Eye (tissue), 1 donor: ENCODE results near the gene EGFL8.

ENCODE experiments used
- DNase-seq: peaks from one replicate; pipeline ENCODE4 v3.0.0-alpha.2; 2015

EGFL8 gene

DNA sequence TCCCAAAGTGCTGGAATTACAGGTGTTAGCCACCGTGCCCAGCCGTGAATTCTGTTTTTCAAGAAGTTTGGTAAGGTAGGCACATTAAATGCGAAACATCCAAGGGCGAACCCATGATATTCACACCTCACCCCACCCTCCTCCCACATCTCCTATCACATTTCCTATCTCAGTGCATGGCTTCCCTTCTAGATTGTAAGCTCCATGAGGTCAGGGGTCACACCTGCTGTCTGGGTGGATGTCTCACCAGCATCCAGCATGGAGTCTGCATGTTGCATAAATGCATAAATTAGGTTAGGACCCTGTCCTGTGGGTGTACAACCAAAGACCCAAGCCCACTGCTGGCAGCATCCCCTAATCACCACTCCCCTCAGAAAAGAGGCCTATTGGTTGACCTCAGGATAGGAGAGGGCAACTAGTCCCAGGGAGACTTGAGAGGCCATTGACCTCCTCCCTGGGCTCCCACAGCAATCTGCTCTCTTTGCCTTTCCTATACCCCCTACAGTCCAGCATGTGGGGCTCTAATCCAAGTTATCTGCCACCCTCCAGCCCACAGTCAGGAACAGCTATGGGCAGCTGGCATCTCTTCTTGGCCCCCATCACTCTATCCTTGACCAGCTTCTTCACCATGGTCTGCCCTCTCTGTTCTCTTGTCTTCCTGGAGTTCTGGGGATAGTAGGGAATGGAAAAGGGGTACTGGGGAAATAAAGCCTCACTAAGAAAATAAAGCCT lies 16.8 kb upstream of the EGFL8 start:
- no peak for DNase-seq

DNA sequence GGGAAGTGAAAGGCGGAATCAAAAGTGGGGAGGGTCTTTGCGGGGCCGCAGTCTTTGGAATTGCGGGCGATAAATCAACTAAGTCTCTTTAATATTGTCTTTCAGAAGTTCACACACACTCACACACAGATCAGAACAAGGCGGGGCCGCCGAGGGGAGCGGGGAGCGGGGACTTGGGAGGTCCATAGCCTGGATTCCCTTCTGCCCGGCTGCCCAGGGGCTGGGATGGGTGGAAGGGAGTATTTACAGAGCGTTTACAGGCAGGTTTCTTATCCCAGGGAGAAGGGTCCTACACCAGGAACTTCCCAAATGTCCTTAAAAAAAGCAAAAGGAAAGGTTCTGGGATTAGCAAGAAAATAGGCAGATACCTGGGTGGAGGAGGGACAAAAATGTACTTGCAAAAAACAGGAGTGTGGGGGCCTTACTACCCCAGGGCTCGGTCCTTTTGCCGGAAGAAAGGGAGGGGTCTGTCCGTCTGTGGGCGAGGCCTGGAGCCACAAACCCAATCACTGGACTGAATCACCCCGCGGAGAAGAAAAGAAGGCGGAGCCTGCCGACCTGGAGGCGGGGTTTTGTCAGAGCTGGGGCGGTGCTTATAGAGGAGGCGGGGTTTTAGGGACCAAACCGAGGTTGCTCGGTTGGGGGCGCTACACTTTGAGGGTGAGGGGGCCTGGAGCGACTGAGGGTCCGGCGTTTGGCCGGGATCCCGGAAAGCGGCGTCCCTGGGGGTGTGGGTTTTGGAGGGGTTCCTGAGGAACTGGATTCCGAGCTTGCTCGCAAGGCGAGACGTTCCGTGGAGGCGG lies 15.9 kb upstream of the EGFL8 start:
- peak; percentile 91 for DNase-seq

DNA sequence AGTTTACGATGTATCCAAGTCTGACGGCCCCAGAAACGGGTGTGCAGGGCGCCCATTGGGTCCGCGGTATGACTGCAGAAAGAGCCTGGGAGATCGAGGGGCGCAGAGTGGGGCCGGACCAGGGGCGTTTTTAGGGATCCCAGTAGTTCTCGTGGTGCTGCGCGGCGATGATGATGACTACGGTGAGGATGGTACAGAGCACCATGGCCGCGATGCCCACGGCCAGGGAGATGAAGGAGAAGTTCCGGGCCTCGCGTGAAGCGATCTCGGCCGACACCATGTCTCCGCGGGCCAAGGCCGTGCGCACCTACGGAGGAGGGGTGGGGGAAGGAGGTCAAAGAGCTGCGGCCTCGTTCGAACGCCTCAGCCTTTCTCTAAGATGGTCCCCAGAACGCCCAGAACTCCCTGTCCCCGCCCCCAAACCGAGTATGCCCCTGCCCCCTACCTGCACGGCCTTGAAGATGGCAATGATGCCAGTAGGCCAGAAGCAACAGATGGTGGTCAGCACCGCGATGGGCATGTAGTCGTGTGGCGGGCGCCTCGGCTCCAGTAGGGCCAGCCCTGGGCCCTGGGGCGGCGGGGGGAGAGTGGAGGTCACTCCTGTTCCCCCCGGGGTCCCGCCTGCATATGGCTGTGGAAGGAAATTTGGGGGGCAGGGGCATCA lies 15.2 kb upstream of the EGFL8 start:
- no peak for DNase-seq

DNA sequence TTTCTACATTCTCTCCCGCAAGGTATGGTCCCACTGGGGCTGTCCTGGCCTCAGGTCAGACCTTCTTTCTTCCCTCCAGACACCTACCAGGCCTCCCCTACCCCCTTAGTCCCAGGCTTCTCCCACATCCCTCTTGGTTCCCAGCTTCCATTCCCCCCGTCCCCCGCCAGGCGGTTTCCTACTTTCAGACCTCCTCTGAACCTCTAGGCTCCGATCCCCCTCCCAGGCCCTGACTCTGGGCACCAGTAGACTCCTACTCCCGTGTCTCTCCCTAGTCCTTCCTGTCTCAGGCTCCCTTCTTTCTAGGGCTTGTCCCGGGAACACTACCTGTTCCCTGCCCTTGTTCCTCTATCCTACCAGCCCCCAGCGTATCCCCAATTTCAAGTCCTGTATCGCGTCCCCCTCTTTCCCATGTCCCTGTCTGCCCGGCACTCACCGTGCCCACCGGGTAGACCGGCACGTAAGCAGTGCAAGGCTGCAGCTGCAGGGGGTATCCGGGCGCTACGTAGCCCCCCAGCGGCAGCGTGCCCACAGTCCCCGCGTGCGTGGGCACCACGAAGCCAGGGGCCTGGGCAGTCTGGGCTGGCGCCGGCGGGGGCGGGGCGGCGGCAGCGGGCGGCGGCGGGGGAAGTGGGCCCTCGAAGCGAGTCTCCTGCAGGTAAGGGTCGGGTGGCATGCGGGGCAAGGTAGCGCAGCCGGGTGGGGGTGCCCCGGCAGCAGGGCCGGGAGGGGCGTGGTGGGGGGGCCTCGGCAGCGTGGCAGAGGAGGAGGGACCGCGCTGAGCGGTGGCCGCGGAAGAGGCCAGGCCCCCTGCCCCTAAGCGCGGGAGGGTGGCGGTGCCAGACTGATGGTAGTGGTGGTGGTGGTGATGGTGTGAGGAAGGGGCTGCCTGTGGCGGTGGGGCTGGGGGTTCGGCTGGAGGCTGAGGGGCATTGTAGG lies 14.2 kb upstream of the EGFL8 start:
- DNase-seq = no peak

DNA sequence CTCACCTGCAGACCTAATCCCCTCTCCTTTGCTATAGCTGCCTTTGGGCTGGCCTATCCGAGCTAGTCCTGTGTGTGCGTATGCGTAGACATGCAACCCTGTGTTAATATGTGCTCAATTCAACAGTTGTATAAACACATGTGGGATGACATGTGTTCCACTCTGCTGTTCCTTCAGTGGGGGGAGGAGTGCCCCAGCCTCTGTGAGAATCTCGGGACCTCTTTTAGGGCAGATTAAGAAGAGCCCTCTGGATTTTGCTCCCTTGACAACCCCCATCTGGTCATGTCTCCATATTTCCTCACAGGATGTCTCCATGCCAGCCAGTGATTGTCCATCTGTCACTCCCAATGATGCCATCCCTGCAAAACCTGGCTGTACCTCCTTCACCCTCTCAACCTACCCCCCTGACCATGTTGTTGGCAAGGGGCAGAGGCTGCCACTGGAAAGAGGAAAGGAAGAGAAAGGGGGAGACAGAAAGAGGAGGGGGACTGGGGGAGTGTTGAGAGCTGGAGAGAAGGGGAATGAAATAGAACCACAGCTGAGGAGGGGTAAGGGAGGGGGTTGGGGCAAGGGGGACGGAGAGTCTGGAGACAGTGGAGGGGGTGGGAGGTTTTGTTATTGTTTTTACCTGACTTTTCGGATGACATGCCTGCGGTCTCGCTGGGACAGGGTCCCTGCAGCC lies 13.1 kb upstream of the EGFL8 start:
- peak; percentile 62 for DNase-seq

DNA sequence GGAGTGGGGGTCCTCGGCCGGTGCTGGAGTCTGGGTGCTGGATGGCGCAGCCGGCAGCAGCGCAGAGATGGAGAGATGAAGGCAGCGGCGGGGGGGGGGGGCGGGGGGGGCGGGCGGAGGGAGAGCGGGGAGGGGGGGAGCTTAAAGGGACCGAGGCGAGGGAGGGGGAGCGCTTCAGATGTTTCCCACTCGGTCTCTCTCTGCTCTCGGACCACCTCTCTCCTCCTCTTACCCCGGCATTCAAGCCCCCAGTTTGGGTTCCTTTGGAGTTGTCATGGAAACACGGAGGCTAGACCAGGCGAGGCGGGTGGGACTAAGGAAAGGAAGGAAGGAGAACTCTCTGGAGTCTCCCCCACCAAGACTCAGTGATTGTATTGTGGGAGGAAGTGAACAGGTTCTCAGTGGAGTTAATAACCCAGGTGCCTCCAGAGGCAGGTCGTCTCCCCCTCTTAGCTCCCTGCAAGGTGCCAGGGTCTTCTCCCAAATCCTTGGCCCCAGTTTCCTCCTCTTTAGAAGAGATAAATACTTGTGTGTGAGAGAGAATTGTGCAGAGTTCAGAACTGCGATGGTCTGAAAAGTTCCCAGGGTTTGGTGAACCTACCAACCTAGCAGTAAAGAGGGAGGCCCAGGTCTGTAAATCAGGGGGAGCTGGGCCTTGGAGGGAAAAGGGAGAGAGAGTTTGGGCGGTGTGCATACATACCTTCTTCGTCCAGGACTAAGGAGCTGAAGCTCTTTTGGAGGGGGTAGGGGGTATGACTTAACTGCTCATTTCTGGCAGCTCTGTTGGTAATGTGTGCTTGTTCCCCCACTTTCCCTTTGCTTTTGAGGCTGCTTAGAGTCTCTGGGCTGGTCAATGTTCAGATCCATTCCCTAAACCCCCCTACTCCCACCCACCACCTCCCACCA lies 12.3 kb upstream of the EGFL8 start, which contains the start of gene PRRT1:
TSS of gene PRRT1 (minus strand) at position 77 of the 906 bp plus-strand sequence. CDS start 112 bp downstream, outside the sequence.
- DNase-seq = peak; percentile 39

DNA sequence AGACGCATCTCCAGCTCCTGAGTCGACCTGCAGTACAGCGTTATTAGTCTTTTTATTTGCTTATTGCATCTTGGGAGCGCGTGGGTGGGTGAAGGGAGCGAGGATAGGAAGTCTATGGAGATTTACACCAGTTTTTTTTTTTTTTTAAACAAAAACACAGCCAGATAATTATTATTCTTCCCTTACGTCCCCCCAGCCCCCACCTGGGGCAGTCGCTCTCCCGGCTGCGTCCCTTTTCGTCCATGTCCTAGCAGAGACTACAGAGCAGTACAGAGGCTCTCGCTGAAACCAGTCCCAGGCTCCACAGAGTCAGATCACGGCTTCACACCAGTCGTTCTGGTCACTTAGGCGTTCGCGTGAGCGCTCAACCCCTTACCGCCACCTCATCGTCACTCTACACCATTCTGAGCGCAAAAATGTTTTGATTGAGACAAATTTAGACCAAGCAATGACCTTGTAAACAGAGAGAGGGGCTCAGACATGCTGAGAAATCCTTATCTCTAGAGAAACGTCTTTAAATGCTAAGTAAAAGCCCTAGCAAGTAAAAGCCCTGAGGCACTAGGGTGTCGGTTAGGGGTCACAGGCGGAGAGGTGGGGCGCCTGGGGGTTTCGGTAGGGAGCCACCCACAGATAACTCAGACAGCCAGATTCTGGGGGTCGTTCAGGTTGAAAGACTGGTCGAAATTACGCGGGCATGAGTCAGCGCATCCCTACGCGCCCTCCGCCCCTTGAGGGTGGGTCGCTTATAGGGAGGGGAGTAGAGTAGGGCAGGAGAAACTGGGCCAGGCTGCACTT lies 11.4 kb upstream of the EGFL8 start:
- peak; percentile 81 for DNase-seq

DNA sequence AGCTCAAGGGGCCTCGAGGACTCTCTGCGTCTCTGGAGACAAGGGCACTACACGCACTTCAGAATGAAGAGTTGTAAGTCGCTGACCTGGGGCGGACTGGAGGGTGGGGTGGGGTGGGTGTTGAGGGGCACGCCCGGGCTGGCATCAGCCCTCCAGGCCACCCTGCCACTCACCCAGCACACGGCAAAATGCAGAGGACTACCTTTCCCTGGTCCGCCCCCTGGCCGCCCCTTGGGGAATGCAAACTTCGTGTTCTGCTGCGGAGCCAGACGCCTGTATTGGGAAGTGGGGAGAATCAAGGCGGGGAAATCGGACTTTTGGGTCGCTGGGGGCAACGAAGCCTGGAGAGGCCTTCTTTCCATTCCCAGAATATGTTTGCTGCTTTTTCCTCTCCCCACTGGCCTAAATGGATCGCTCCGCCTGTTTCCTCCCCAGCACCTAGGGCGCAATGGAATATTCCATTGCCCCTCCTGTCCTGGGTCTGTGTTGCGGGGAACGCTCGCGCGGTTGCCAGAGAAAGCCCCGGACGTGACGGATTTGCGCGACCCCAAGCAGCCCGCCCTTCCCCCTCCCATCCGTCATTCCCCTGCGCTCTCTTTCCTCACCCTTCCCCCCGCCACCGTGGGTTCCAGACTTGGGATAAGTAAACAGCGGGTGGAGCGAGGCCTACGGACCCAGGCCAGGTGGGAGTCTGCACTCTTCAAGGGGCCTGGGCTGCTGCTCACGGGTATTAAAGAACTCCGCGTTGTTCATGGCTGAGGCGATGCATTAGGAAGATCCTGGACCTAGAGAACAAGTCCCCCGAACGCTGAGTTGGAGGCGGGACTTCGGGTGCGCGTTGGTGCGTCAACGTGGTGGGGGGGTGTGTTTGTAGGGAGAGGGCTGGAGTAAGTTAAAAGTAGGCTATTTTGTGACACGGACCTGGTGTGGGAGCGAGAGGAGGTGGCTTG lies 10.6 kb upstream of the EGFL8 start, which contains the start of gene PPT2:
TSS of gene PPT2 (plus strand) at position 578 of the 950 bp plus-strand sequence. CDS start 454 bp downstream, outside the sequence.
- peak; percentile 97 for DNase-seq

DNA sequence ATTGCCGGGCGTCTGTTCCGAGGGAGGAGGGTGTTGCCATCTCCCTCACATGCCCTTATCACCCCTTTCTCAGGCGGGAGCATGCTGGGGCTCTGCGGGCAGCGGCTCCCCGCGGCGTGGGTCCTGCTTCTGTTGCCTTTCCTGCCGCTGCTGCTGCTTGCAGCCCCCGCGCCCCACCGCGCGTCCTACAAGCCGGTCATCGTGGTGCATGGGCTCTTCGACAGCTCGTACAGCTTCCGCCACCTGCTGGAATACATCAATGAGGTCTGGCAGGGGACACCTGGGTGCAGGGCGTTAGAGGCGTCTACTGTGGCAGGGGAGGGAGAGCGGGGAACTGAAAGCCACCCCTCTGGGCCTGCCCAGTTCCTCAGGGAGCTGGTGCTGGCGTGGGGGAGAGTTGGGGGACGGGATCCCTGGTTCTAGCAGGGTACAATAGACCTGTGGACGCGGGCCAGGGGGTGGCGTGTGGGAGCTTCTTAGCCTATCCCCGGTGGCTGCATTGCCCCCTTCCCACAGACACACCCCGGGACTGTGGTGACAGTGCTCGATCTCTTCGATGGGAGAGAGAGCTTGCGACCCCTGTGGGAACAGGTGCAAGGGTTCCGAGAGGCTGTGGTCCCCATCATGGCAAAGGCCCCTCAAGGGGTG lies 9.8 kb upstream of the EGFL8 start:
- peak; percentile 84 for DNase-seq

DNA sequence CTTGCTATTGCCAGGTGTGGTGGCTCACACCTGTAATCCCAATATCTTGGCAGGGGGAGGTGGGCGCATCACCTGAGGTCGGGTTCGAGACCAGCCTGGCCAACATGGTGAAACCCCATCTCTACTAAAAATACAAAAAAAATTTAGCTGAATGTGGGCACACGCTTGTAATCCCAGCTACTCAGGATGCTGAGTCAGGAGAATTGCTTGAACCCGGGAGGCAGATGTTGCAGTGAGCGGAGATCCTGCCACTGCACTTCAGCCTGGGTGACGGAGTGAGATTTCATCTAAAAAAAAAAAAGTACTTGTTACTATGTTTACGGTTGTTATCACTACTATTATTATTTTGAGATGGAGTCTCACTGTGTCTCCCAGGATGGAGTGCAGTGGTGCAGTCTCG lies 7.5 kb upstream of the EGFL8 start:
- DNase-seq = no peak

DNA sequence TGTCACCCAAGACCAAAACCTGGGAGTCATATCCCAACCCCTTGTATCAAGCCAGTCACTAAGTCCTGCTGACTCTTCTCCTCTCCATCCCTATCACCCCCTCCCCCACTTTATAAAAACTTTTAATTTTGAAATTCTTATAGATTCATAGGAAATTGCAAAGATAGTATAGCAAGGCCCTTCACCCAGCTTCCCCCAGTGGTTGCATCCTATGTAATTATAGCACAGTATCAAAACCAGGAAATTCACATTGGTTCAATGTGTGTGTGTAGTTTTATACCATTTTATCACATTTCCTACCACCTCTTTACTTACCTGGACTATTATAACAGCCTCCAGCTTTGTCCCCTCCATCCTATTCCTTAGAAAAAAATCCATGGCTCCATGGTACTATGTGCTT lies 6.3 kb upstream of the EGFL8 start:
- no peak for DNase-seq

DNA sequence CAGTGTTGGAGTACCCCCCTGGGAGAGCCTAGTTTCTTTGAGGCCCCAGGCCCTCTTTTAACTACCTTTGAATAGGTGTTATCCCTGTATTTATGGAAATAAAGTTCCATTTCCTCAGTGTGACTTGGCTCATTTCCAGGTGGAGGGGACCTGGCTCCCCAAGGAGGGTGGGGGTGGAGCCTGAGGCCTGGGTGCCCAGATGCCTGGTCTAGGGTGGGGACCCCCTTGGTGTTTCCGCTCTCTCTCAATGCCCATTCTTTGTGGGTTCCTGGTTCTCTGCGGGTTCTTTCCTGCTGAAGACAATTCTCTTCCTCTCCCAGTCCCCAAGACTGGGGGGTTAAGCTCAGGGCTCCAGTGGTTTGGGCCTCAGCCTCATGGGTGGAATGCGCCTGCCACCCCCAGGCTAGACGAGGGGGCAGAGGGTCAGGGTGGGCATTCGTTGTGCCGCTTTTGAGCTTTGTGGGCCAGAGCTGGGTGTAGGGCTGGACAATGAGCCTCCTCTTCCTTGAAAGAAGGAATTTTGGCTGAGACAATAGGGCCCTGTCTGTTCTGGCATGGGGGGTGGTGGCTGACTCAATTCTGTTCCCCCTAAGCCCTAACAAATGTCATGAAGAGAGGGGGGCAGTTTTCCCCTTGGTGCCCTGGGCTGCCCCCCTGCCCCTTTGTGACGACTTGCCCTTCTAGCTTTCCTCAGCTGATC lies 686 bp upstream of the EGFL8 start:
- no peak for DNase-seq

DNA sequence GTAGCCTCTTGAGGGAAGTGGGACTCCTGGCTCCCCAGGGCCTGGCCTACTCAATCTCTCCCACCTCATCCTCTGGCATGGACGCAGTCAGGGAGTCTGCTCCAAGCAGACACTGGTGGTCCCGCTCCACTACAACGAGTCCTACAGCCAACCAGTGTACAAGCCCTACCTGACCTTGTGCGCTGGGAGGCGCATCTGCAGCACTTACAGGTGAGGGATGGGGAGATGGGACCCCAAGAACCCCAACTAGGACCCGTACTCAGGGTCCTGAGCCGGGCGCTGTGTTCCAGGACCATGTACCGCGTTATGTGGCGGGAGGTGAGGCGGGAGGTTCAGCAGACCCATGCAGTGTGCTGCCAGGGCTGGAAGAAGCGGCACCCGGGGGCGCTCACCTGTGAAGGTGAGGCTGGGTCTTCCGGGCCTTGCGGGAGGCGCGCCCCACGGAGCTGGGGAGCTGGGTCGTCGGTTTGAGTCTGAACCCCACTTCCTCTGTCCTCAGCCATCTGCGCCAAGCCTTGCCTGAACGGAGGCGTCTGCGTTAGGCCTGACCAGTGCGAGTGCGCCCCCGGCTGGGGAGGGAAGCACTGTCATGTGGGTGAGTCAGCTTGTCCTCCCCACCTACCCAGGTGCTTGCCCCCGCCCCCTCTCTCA lies 2.1 kb downstream of the EGFL8 start:
- DNase-seq = no peak

DNA sequence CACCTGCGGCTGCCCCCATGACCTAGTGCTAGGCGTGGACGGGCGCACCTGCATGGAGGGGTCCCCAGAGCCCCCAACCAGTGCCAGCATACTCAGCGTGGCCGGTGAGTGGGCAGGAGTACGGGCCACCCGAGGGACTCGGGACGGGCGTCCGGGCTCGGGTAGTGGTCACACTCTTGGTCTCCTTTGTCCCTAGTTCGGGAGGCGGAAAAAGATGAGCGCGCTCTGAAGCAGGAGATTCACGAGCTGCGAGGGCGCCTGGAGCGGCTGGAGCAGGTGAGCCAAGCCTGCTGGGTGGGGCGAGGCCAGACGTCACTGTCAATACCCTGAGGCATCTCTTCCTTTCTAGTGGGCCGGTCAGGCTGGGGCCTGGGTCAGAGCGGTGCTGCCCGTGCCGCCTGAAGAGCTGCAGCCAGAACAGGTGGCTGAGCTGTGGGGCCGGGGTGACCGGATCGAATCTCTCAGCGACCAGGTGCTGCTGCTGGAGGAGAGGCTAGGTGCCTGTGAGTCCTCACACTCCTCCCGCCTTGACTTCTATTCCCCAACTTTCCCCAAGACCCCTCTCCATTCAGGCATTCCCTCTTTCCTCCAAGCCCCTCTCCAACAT lies 2.9 kb downstream of the EGFL8 start:
- no peak for DNase-seq

DNA sequence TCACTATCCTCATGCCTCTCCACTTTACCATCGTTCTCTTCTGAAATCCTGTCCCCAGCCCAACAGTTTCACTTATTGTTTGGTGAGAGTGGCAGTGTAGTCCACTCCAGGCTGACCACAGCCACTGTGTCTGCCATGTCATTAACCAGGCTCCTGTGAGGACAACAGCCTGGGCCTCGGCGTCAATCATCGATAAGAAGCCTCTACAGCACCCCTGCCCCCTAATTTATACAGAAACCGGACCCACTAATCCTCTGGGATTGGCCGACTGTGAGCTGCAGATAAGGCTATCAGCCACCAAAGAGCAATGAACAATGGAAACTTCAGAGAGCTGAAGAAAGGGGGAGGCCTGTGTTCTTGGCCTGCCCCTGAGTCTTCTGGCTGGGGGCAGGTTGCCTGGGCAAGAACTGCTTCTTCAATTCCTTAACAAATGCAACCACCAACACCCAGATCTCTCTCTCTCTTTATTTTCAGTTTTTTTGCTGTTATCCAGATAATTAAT lies 3.4 kb downstream of the EGFL8 start:
- DNase-seq = no peak

DNA sequence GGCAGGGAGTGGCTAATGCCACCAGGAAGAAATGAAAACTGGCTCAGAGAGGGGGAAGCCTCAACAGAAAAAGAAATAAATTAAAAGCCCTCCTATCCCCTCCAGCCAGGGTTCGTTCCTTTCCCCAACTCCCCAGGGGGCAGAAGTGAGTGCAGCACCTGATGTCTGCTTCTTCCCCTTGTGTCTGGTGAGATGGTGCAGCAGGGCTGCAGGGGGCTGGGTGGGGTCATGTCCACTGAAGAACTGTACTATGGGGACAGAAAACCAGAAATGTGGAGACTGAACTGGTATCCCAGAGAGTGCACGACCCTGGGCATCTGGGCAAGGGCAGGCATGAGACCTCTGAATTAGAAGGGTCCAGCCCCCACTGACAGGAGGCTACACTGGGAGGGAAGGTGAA lies 4.0 kb downstream of the EGFL8 start:
- DNase-seq = no peak
